HL-60 (cell line): Measurements from ENCODE around the gene PRKG2.

Experiments used
- DNase-seq, 2 experiments: peaks; one replicate each; pipeline ENCODE4 v3.0.0-alpha.2; 2010 to 2020; ENCODE audit warnings: low read depth in 1 of 2, low spot score in 1 of 2
- H3K27ac ChIP-seq: fragments of 250-450 bp; sonication (Bioruptor Pico); replicated peaks from 2 replicates; pipeline ENCODE4 v1.5.1; 2020; ENCODE audit warnings: mild to moderate bottlenecking, moderate library complexity
- H3K27me3 ChIP-seq: fragments of 250-450 bp; sonication (Bioruptor Pico); 2 replicates; pipeline ENCODE4 v1.5.1; 2021; ENCODE audit warnings: mild to moderate bottlenecking, moderate library complexity; ENCODE audit not compliant: insufficient read depth, poor library complexity, severe bottlenecking
- H3K4me3 ChIP-seq: replicated peaks from 2 replicates; pipeline ENCODE4 v1.5.1; 2011; ENCODE audit warnings: mild to moderate bottlenecking, control low read depth, low read length; ENCODE audit not compliant: insufficient read depth
- CTCF ChIP-seq: IDR thresholded peaks from one replicate; pipeline ENCODE4 v1.5.1; 2011; ENCODE audit warnings: low read length, control low read depth, inconsistent platforms; ENCODE audit not compliant: insufficient read depth
- GABPA ChIP-seq: IDR thresholded peaks from 2 replicates; pipeline ENCODE4 v1.6.1; 2012; ENCODE audit warnings: low read depth
- POLR2AphosphoS5 ChIP-seq: IDR thresholded peaks from 2 replicates; pipeline ENCODE4 v1.6.1; 2012; ENCODE audit warnings: low read depth
- REST ChIP-seq: IDR thresholded peaks from 2 replicates; pipeline ENCODE4 v1.6.1; 2012; ENCODE audit warnings: low read depth; ENCODE audit not compliant: insufficient replicate concordance
- SPI1 ChIP-seq: IDR thresholded peaks from 2 replicates; pipeline ENCODE4 v1.6.1; 2012; ENCODE audit warnings: low read depth, mild to moderate bottlenecking, borderline replicate concordance

The PRKG2 gene

GRCh38 chr4:81060587-81061343 is 154.3 kb downstream of the PRKG2 start:
- Histone ChIP-seq H3K4me3 (no peak overlapping the region), H3K27ac (no peak overlapping the region), H3K27me3 (no peaks in the 10 kb centered on the region)
- no peak for DNase-seq
- TF ChIP-seq CTCF: no peak
- no peak for TF ChIP-seq GABPA

GRCh38 chr4:81058621-81059020 is 156.4 kb downstream of the PRKG2 start:
- no peak for DNase-seq
- Histone ChIP-seq H3K4me3 (no peak overlapping the region), H3K27me3 (no peaks in the 10 kb centered on the region), H3K27ac (no peak overlapping the region)
- no peak for TF ChIP-seq REST
- TF ChIP-seq POLR2AphosphoS5: no peak
- no peak for TF ChIP-seq GABPA
- no peak for TF ChIP-seq CTCF
- no peak for TF ChIP-seq SPI1

GRCh38 chr4:81052119-81053068 is 162.6 kb downstream of the PRKG2 start:
- DNase-seq: peak in 1 of 2 experiments; percentile 28
- no peaks in the 10 kb centered on the region for H3K27me3 ChIP-seq

More at GRCh38 chr4:81052119-81053068, 162.6 kb downstream of the PRKG2 start:
- Histone ChIP-seq H3K27ac (no peak overlapping the region), H3K4me3 (no peak overlapping the region)
- TF ChIP-seq REST: no peak
- peak; percentile 34 for TF ChIP-seq CTCF
